ENCODE results near the gene GAST.
"Not testable (repeated sequence)": the region's sequence is repeated elsewhere in the genome, so short reads cannot be mapped to it uniquely, and the experiment has no call there.

The GAST gene

DNA sequence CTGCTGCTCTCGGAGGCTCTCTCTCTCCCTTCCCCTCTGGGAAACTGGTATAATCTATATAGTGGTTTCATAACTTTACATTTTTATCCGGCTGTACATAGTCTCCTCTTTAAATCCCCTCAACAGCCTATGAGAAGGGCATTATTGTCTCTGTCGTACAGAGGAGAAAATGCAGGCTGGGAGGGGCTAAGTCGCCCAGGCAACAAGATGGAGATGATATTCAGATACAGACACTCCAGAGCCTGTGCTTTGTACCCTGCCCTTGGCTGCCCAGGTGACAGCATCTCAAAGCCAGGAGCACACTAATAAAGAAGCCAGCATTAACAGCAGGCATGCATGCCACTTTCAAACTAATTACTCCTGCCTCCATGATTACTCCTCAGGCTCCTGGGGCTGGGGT is 28.1 kb upstream of the GAST start:
- DNase-seq (ENCODE audit: low read depth) = no peak

- DNase-seq (ENCODE audit: low read depth) = not testable (repeated sequence)
These were observed 26.4 kb upstream of the GAST start for GRCh38 chr17:41685753-41686152.

DNA sequence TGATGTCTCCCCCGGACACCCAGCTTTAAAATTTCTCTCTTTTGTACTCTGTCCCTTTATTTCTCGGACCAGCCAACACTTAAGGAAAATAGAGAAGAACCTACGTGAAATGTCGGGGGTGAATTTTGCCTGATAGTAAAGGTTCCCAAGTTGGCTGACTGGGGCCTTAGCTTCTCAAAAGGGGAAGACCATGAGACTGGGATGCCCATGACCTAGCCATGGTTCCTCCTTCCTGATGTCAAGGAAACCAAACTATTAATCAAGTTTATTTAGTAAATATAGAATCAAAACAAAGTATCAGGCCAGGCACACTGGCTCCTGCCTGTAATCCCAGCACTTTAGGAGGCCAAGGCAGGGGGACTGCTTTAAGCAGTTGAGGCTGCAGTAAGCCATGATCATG is 25.9 kb upstream of the GAST start:
- DNase-seq (ENCODE audit: low read depth) = no peak

DNA sequence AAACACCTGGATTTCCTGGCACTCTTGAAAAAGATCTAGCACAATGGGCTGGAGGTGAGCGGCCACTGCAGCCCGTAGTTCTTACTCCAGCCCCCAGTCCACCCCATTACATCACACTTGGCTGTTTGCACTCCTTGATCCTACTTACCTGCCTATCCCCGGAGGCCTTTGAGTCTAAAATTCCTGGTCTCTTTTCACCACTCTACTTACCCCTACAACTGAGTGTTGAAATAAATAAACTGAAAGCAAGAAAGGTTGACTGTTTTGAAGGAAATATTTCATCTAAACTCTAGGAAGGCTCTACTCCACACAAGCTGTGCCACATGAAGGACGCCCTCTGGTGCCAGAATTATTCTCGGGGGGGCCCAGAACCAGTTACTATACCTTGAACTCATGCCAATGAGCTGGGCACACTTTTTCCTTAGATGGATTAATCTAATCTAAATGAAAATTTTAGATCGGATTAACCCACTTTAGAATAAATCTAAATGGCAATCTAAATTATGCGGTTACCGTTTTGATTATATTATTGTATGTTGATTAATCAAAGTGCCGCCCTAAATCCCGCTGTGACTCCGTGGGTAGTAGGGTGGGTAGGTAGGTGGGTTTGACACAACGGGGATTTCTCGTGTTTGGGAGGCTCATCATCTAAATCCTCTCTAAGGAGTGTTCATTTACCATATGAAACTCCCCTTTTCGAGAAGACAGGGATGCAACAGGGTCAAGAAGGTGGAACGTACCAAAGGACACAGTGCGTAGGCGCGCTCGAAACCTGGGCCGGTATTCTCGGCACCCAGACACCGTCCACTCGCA is 24.1 kb upstream of the GAST start:
- DNase-seq (ENCODE audit: low read depth) = no peak

DNA sequence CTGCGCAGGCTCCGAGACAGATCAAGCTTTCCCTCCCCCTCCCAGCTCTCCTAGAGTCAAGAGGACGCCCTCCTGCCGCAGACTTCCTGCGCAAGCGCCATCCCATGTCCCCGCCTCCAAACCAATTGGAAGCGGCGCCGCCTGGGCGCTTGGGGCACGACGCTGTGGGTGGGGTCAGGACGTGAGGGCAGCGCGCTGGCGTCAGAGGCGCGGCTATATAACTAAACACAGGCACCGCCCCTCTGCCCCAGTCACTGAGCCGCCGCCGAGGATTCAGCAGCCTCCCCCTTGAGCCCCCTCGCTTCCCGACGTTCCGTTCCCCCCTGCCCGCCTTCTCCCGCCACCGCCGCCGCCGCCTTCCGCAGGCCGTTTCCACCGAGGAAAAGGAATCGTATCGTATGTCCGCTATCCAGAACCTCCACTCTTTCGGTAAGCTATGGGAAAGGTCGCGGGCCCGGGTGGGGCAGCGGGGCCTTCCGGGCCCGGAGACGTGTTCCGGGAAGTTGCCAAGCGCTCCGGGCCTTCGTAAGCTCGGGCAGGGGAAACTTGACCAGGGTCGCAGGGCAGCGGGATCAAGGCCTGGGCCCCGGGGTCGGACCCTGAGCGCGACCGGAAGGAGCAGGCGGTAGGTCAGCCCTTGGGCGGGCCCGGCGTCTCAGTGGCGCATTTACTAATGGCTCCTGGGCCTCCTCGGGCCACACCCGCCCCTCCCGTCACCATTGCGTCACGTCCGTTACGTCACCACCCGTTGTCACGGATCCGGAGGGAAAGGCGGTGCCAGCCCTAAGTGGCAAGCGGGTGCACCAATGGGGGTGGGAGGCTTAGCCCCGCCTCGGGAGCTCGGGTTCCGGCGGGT is 23.3 kb upstream of the GAST start, which contains the start of gene EIF1:
Gene EIF1, plus strand, starts transcription at position 245 of the 856 bp plus-strand sequence. Its CDS starts 154 bp downstream, at position 399.
- DNase-seq (ENCODE audit: low read depth) = peak; percentile 88

GRCh38 chr17:41689497-41690299 is 22.4 kb upstream of the GAST start:
- DNase-seq (ENCODE audit: low read depth) = no peak

- no peak for DNase-seq (ENCODE audit: low read depth)
These were observed 21.6 kb upstream of the GAST start for GRCh38 chr17:41690497-41690896.

DNA sequence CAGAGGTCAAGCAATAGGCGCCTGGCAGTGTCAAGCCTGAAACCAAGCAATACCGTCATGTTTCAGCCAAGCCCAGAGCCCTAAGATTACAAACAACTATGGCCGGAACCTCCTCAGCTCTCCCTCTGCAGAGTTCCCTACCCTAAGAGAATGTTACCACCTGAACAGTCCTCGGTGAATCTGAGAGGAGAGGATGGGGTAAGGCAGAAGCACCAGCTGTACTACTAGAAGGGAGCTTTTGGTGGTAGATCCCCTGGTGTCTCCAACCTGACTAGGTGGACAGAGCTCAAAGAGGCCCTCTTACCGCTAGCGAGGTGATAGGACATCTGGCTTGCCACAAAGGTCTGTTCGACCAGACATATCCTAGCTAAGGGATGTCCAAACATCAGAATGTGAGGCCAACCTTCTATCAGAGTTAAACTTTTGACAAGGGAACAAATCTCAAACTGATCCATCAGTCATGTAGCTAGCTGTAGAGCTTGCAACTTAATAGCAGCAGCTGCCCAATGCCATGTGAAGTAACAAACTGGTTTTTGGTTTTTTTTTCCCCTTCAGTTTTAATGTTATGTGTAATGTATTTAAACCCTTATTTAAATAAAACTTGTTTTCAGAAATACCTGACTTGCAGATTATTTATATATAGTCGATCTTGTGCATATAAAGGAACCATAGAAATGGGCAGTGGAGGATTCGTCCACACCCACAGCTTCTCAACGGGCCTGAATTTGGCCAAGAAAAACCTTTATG is 20.9 kb upstream of the GAST start:
- no peak for DNase-seq (ENCODE audit: low read depth)

DNA sequence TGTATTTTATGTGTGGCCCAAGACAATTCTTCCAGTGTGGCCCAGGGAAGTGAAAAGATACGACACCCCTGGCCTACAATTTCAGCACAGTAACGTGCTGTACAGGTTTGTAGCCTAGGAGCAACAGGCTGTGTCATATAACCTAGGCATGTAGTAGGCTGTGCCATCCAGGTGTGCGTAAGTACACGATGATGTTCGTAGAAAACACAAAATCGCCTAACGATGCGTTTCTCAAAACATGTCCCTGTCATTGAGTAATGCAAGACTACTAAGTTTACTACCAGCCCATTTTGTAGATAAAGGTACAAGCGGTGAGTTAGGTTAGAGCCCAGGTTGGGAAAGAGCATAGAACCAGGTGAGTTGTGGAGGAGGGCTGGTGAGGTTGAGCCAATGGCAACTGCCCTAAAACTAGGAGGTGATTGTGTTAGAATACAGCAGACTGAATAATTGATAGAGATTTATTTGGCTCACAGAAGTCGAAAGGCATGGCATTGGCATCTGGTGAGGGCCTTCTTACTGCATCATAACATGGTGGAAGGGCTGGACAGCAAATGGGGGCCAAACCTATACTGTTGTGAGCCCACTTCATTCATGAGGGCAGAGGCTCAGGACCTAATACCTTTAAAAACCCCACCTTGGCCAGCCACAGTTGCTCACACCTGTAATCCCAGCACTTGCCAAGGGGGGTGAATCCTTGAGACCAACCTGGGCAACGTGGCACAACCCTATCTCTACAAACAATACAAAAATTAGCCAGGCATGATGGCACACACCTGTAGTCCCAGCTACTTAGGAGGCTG is 19.2 kb upstream of the GAST start:
- DNase-seq (ENCODE audit: low read depth) = no peak

DNA sequence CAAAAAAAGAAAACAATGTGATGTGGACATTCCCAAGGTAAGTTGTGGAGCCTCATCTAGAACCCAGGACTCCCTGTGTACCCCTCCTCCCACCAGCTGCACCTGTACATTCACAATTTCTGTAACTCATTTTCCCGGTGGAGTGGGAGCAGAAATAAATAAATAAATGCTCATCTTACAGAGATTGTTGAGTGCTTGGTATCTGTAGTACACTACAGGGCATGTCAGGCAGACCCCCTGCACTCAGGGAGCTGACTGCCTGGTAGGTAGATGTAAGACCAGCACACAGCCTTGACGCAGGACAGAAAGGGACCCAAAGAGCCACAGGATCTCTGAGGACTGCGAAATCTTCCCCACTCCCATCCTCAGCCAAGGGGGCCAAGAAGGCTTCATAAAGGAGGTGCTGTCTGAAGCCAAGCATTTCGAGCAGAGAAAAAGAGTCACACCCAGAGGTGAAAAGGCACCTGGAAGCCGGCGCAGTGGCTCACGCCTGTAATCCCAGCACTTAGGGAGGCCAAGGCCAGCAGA is 16.9 kb upstream of the GAST start:
- DNase-seq (ENCODE audit: low read depth) = no peak

- DNase-seq (ENCODE audit: low read depth) = no peak
These were observed 16.0 kb upstream of the GAST start for GRCh38 chr17:41695954-41696757.

DNA sequence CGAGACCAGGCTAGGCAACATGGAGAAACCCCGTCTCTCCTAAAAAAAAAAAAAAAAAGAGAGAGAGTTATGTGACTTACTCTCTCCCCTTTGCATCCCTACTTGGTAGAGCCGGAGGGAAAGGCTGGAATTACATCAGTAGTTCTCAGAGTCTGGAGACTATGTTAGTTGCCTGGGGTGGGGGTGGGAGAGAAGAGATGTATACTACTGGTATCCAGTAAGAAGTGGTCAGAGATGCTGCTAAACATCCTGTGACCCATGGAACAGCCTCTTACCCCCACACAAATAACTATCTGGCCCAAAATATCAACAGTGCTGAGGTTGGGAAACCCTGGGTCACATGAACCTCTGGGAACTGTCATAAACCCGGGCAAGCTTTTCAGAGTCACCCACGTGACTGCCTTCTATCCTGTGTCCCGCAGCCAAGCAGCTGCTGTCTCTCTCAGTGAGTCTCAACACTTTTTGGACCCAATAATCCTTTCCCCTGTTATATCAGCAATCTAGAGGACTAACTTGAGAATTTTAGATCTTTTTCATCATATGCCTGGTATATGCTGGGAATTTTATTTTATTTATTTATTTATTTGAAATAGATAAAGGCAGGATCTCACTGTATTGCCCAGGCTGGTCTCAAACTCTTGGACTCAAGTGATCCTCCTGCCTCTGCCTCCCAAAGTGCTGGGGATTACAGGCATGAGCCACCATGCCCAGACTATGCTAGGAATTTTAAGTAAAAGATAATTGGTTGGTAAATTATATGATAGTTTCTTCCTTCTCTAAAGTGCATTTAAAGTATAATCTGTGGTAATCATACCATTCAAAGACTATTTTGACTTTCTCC is 14.8 kb upstream of the GAST start:
- no peak for DNase-seq (ENCODE audit: low read depth)

GRCh38 chr17:41700843-41701242 is 11.3 kb upstream of the GAST start:
- not testable (repeated sequence) for DNase-seq (ENCODE audit: low read depth)

GRCh38 chr17:41702712-41703111 is 9.4 kb upstream of the GAST start:
- DNase-seq (ENCODE audit: low read depth) = no peak

GRCh38 chr17:41705271-41705991 is 6.7 kb upstream of the GAST start:
- no peak for DNase-seq (ENCODE audit: low read depth)

GRCh38 chr17:41707803-41708669 is 4.1 kb upstream of the GAST start:
- no peak for DNase-seq (ENCODE audit: low read depth)
